Adrenal gland (tissue), 5 donors: ENCODE measurements around the gene CCDC74B.
"Not testable (repeated sequence)": the region's sequence is repeated elsewhere in the genome, so short reads cannot be mapped to it uniquely, and the experiment has no call there.

Source experiments
- CTCF ChIP-seq, 6 experiments: fragments of 450-650 bp in 4 of 6; fragments of 200-600 bp in 2 of 6; sonication (generic) in 1 of 6; IDR thresholded peaks; 1 replicate in 5 of 6; 2 replicates in 1 of 6; pipeline versions ENCODE4 v1.5.1 to v1.8.0; 2016 to 2021; ENCODE audit warnings: antibody characterized with exemption in 6 of 6, mild to moderate bottlenecking in 2 of 6, moderate library complexity in 1 of 6
- POLR2A ChIP-seq, 2 donors: fragments of 450-650 bp; IDR thresholded peaks; one replicate each; pipeline ENCODE4 v1.6.1; 2017; ENCODE audit warnings: antibody characterized with exemption in 2 of 2, mild to moderate bottlenecking in 2 of 2, moderate library complexity in 1 of 2
- donor health status: DM: no; HTN: no; CAD: no.

- not testable (repeated sequence) for TF ChIP-seq CTCF, POLR2A (IDR thresholded peaks at IDR 0.05)
Observed at GRCh38 chr2:130139331-130140280, 5.3 kb downstream of the CCDC74B start.
